ENCODE results near the gene SLX9. TPM values are rescaled to one million over a fixed set of nuclear protein-coding genes. Genes with fewer than 3 reads are reported as not detected.

Gene SLX9
- total RNA-seq, 1 donor from 2014 or later: 33.1 TPM

- Mint-ChIP-seq H3K9me3 (ENCODE audit: low read depth) (no peaks in the 10 kb centered on the region), H3K36me3 (ENCODE audit: insufficient read depth) (no peaks in the 10 kb centered on the region), H3K27me3 (peaks cover 45% of the 10 kb centered on the region), H3K4me1 (ENCODE audit: low read depth) (no peaks in the 10 kb centered on the region), H3K4me3 (ENCODE audit: low read depth) (no peak overlapping the region), H3K27ac (no peak overlapping the region)
- TF ChIP-seq CTCF (IDR thresholded peaks at IDR 0.05; ENCODE audit: unreplicated experiment): no peak
- DNase-seq (ENCODE audit: low spot score, unreplicated experiment): no peak
Measured at GRCh38 chr21:44933918-44934260, 5.9 kb upstream of the SLX9 start.

DNA sequence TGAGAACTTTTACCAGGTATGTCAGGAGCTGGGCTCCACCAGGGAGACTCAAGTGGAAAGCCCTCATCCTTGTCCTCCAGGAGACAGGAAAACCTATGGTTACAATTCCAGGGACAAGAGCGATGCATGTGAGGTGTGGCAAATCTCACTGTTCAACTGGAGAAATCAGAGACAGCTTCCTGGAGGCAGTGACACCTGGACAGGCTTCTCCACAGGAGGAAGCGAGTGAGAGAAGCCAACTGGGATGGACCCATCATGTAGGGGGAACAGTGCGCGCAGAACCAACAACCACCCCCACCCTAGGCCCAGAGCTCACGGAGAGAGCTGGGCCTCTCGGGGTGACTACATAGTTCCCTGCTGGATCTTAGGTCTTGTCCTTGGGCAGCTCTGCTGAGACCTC is 5.6 kb upstream of the SLX9 start:
- H3K4me3 Mint-ChIP-seq (ENCODE audit: low read depth): no peak overlapping the region
- H3K27ac Mint-ChIP-seq: no peak overlapping the region
- no peak for TF ChIP-seq CTCF (IDR thresholded peaks at IDR 0.05; ENCODE audit: unreplicated experiment)
- peaks cover 2% of the 10 kb centered on the region for H3K4me1 Mint-ChIP-seq (ENCODE audit: low read depth)
- H3K27me3 Mint-ChIP-seq: peaks cover 41% of the 10 kb centered on the region
- DNase-seq (ENCODE audit: low spot score, unreplicated experiment): no peak
- H3K9me3 Mint-ChIP-seq (ENCODE audit: low read depth): no peaks in the 10 kb centered on the region
- no peaks in the 10 kb centered on the region for H3K36me3 Mint-ChIP-seq (ENCODE audit: insufficient read depth)

DNA sequence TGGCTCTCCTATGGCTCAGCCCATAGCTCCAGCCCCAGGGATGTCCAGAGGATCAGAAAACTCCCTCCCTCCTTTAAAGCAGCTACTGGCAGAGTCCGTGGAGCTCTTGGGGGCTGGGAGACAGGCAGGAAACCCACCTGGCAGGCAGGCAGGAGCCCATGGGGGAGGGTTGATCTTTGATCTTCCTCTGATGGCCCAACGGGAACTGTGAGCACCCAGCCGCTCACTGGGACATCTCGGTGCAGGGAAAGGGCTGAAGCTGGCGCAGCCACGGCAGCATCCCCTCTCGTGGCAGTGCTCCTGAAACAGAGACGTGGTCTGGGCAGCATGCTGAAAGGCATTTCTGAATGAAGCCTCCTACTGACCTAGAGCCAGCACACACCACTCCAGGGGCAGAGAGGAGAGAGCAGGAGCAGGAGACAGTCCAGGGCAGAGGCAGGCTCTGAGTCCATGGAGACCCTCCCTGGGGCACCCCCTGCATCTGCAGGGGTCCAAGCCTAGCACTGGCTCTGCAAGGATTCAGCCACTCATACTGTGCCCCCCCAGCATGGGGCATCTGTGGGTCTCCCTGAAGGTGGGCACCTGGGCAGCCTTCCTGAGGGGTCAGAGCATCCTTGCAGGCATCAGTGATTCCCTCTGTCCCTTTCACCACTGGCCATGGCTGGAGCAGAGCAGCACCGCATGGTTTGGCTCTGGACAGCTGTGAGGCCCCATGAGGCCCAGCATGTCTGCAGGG is 4.9 kb upstream of the SLX9 start:
- no peak overlapping the region for H3K27ac Mint-ChIP-seq

GRCh38 chr21:44935533-44935927 is 4.3 kb upstream of the SLX9 start:
- no peak for TF ChIP-seq CTCF (IDR thresholded peaks at IDR 0.05; ENCODE audit: unreplicated experiment)
- Mint-ChIP-seq H3K4me1 (ENCODE audit: low read depth) (peaks cover 4% of the 10 kb centered on the region), H3K4me3 (ENCODE audit: low read depth) (no peak overlapping the region), H3K36me3 (ENCODE audit: insufficient read depth) (no peaks in the 10 kb centered on the region), H3K27me3 (peaks cover 29% of the 10 kb centered on the region), H3K27ac (no peak overlapping the region), H3K9me3 (ENCODE audit: low read depth) (no peaks in the 10 kb centered on the region)
- DNase-seq (ENCODE audit: low spot score, unreplicated experiment): no peak

More for the DNA sequence above, 4.9 kb upstream of the SLX9 start:
- peaks cover 34% of the 10 kb centered on the region for H3K27me3 Mint-ChIP-seq
- H3K36me3 Mint-ChIP-seq (ENCODE audit: insufficient read depth): no peaks in the 10 kb centered on the region
- H3K4me3 Mint-ChIP-seq (ENCODE audit: low read depth): no peak overlapping the region
- no peaks in the 10 kb centered on the region for H3K9me3 Mint-ChIP-seq (ENCODE audit: low read depth)
- no peak for DNase-seq (ENCODE audit: low spot score, unreplicated experiment)
- TF ChIP-seq CTCF (IDR thresholded peaks at IDR 0.05; ENCODE audit: unreplicated experiment): no peak
- peaks cover 2% of the 10 kb centered on the region for H3K4me1 Mint-ChIP-seq (ENCODE audit: low read depth)

GRCh38 chr21:44938772-44939531 is 877 bp upstream of the SLX9 start:
- H3K4me3 Mint-ChIP-seq (ENCODE audit: low read depth): peak overlapping the region; percentile 83

More at GRCh38 chr21:44938772-44939531, 877 bp upstream of the SLX9 start:
- no peak for TF ChIP-seq CTCF (IDR thresholded peaks at IDR 0.05; ENCODE audit: unreplicated experiment)
- no peaks in the 10 kb centered on the region for H3K36me3 Mint-ChIP-seq (ENCODE audit: insufficient read depth)
- peaks cover 9% of the 10 kb centered on the region for H3K27me3 Mint-ChIP-seq
- no peaks in the 10 kb centered on the region for H3K9me3 Mint-ChIP-seq (ENCODE audit: low read depth)
- peak overlapping the region; percentile 84 for H3K27ac Mint-ChIP-seq
- DNase-seq (ENCODE audit: low spot score, unreplicated experiment): no peak
- H3K4me1 Mint-ChIP-seq (ENCODE audit: low read depth): peaks cover 20% of the 10 kb centered on the region
